ENCODE data around the gene SPON1.
A peak's percentile ranks its signal among the peaks of the same experiment; 100 is the strongest.
"Not testable (repeated sequence)": the region's sequence is repeated elsewhere in the genome, so short reads cannot be mapped to it uniquely, and the experiment has no call there.

The SPON1 gene

GRCh38 chr11:14088861-14089260 lies 126.3 kb downstream of the SPON1 start:
- H3K27ac ChIP-seq (ENCODE audit: insufficient read depth in 1 of 2, low read depth in 1 of 2, low read length in 2 of 2, poor library complexity in 1 of 2, severe bottlenecking in 2 of 2); H3K27me3 ChIP-seq (replicated peaks in 2 of 5; ENCODE audit: control insufficient read depth in 4 of 5, insufficient read depth in 5 of 5, low read length in 4 of 5); DNase-seq; H3K4me1 ChIP-seq (ENCODE audit: control extremely low read depth in 1 of 4, control insufficient read depth in 4 of 4, insufficient read depth in 4 of 4, low read length in 3 of 4); H3K4me3 ChIP-seq (ENCODE audit: control insufficient read depth in 1 of 7, extremely low read depth in 1 of 7, insufficient read depth in 4 of 7, low read depth in 2 of 7, low read length in 6 of 7); CTCF ChIA-PET; POLR2A ChIA-PET; H3K9me3 ChIP-seq (ENCODE audit: control extremely low read depth in 1 of 5, control insufficient read depth in 4 of 5, insufficient read depth in 2 of 5, low read depth in 1 of 5, low read length in 4 of 5); H3K36me3 ChIP-seq (ENCODE audit: control insufficient read depth in 4 of 4, insufficient read depth in 4 of 4, low read length in 3 of 4): not testable (repeated sequence)
- WGBS (ENCODE audit: insufficient coverage), result 100% methylated on average over 1 of the region's 2 CpGs

- Histone ChIP-seq H3K4me3 (ENCODE audit: control insufficient read depth in 1 of 7, extremely low read depth in 1 of 7, insufficient read depth in 4 of 7, low read depth in 2 of 7, low read length in 6 of 7) (no peak overlapping the region), H3K36me3 (ENCODE audit: control insufficient read depth in 4 of 4, insufficient read depth in 4 of 4, low read length in 3 of 4) (no peaks in the 10 kb centered on the region), H3K27ac (ENCODE audit: insufficient read depth in 1 of 2, low read depth in 1 of 2, low read length in 2 of 2, poor library complexity in 1 of 2, severe bottlenecking in 2 of 2) (no peak overlapping the region), H3K9me3 (ENCODE audit: control extremely low read depth in 1 of 5, control insufficient read depth in 4 of 5, insufficient read depth in 2 of 5, low read depth in 1 of 5, low read length in 4 of 5) (no peaks in the 10 kb centered on the region), H3K4me1 (ENCODE audit: control extremely low read depth in 1 of 4, control insufficient read depth in 4 of 4, insufficient read depth in 4 of 4, low read length in 3 of 4) (peaks cover 0 to 4% (median 2%) of the 10 kb centered on the region in 4 experiments), H3K27me3 (replicated peaks in 2 of 5; ENCODE audit: control insufficient read depth in 4 of 5, insufficient read depth in 5 of 5, low read length in 4 of 5) (no peaks in the 10 kb centered on the region)
- CTCF ChIA-PET, result no interaction called here
- no peak for DNase-seq
- POLR2A ChIA-PET, result no interaction called here
- WGBS (ENCODE audit: insufficient coverage), result 88% methylated on average over 13 of the region's 17 CpGs
Measured at GRCh38 chr11:14089690-14090462, 127.4 kb downstream of the SPON1 start.

- not testable (repeated sequence) for H3K27me3 ChIP-seq (replicated peaks in 2 of 5; ENCODE audit: control insufficient read depth in 4 of 5, insufficient read depth in 5 of 5, low read length in 4 of 5)
- 80% methylated on average over 1 of the region's 9 CpGs for WGBS (ENCODE audit: insufficient coverage)
Measured at GRCh38 chr11:14090631-14091030, 128.1 kb downstream of the SPON1 start.

GRCh38 chr11:14093065-14093464 lies 130.5 kb downstream of the SPON1 start:
- CTCF ChIA-PET, result interaction anchor here (1.1 kb wide), 1 partner anchor 59 kb away, joined by 3 read pairs; no protein-coding TSS in a partner anchor
- H3K4me1 ChIP-seq (ENCODE audit: control extremely low read depth in 1 of 4, control insufficient read depth in 4 of 4, insufficient read depth in 4 of 4, low read length in 3 of 4), result peaks cover 2 to 16% (median 4%) of the 10 kb centered on the region in 4 experiments
- no peaks in the 10 kb centered on the region for H3K36me3 ChIP-seq (ENCODE audit: control insufficient read depth in 4 of 4, insufficient read depth in 4 of 4, low read length in 3 of 4)
- WGBS (ENCODE audit: insufficient coverage), result 0% methylated on average over 1 of the region's 1 CpG
- no peaks in the 10 kb centered on the region for H3K9me3 ChIP-seq (ENCODE audit: control extremely low read depth in 1 of 5, control insufficient read depth in 4 of 5, insufficient read depth in 2 of 5, low read depth in 1 of 5, low read length in 4 of 5)
- H3K27ac ChIP-seq (ENCODE audit: insufficient read depth in 1 of 2, low read depth in 1 of 2, low read length in 2 of 2, poor library complexity in 1 of 2, severe bottlenecking in 2 of 2), result no peak overlapping the region
- H3K4me3 ChIP-seq (ENCODE audit: control insufficient read depth in 1 of 7, extremely low read depth in 1 of 7, insufficient read depth in 4 of 7, low read depth in 2 of 7, low read length in 6 of 7), result no peak overlapping the region
- DNase-seq, result no peak
- H3K27me3 ChIP-seq (replicated peaks in 2 of 5; ENCODE audit: control insufficient read depth in 4 of 5, insufficient read depth in 5 of 5, low read length in 4 of 5), result no peaks in the 10 kb centered on the region
- POLR2A ChIA-PET, result no interaction called here

More at GRCh38 chr11:14090631-14091030, 128.1 kb downstream of the SPON1 start:
- H3K36me3 ChIP-seq (ENCODE audit: control insufficient read depth in 4 of 4, insufficient read depth in 4 of 4, low read length in 3 of 4); POLR2A ChIA-PET; DNase-seq; H3K27ac ChIP-seq (ENCODE audit: insufficient read depth in 1 of 2, low read depth in 1 of 2, low read length in 2 of 2, poor library complexity in 1 of 2, severe bottlenecking in 2 of 2); H3K4me1 ChIP-seq (ENCODE audit: control extremely low read depth in 1 of 4, control insufficient read depth in 4 of 4, insufficient read depth in 4 of 4, low read length in 3 of 4); H3K4me3 ChIP-seq (ENCODE audit: control insufficient read depth in 1 of 7, extremely low read depth in 1 of 7, insufficient read depth in 4 of 7, low read depth in 2 of 7, low read length in 6 of 7); CTCF ChIA-PET; H3K9me3 ChIP-seq (ENCODE audit: control extremely low read depth in 1 of 5, control insufficient read depth in 4 of 5, insufficient read depth in 2 of 5, low read depth in 1 of 5, low read length in 4 of 5): not testable (repeated sequence)

- Histone ChIP-seq H3K4me1 (ENCODE audit: control extremely low read depth in 1 of 4, control insufficient read depth in 4 of 4, insufficient read depth in 4 of 4, low read length in 3 of 4) (peaks cover 2 to 16% (median 4%) of the 10 kb centered on the region in 4 experiments), H3K9me3 (ENCODE audit: control extremely low read depth in 1 of 5, control insufficient read depth in 4 of 5, insufficient read depth in 2 of 5, low read depth in 1 of 5, low read length in 4 of 5) (no peaks in the 10 kb centered on the region), H3K36me3 (ENCODE audit: control insufficient read depth in 4 of 4, insufficient read depth in 4 of 4, low read length in 3 of 4) (no peaks in the 10 kb centered on the region), H3K27me3 (replicated peaks in 2 of 5; ENCODE audit: control insufficient read depth in 4 of 5, insufficient read depth in 5 of 5, low read length in 4 of 5) (no peaks in the 10 kb centered on the region), H3K4me3 (ENCODE audit: control insufficient read depth in 1 of 7, extremely low read depth in 1 of 7, insufficient read depth in 4 of 7, low read depth in 2 of 7, low read length in 6 of 7) (no peak overlapping the region), H3K27ac (ENCODE audit: insufficient read depth in 1 of 2, low read depth in 1 of 2, low read length in 2 of 2, poor library complexity in 1 of 2, severe bottlenecking in 2 of 2) (no peak overlapping the region)
- peak in 2 of 3 donors; percentile 11 to 44 for DNase-seq
- WGBS (ENCODE audit: insufficient coverage), result no CpG with 5 or more reads among the region's 3 CpGs
- CTCF ChIA-PET, result interaction anchor here (0.6 to 1.2 kb wide), 2 partner anchors 13 to 659 kb away, joined by 3 read pairs; no protein-coding TSS in a partner anchor
- POLR2A ChIA-PET, result no interaction called here
Measured at GRCh38 chr11:14094481-14095037, 132.0 kb downstream of the SPON1 start.

GRCh38 chr11:14095882-14096281 lies 133.4 kb downstream of the SPON1 start:
- Histone ChIP-seq H3K4me1 (ENCODE audit: control extremely low read depth in 1 of 4, control insufficient read depth in 4 of 4, insufficient read depth in 4 of 4, low read length in 3 of 4) (peaks cover 2 to 16% (median 4%) of the 10 kb centered on the region in 4 experiments), H3K4me3 (ENCODE audit: control insufficient read depth in 1 of 7, extremely low read depth in 1 of 7, insufficient read depth in 4 of 7, low read depth in 2 of 7, low read length in 6 of 7) (no peak overlapping the region), H3K36me3 (ENCODE audit: control insufficient read depth in 4 of 4, insufficient read depth in 4 of 4, low read length in 3 of 4) (no peaks in the 10 kb centered on the region), H3K9me3 (ENCODE audit: control extremely low read depth in 1 of 5, control insufficient read depth in 4 of 5, insufficient read depth in 2 of 5, low read depth in 1 of 5, low read length in 4 of 5) (no peaks in the 10 kb centered on the region), H3K27me3 (replicated peaks in 2 of 5; ENCODE audit: control insufficient read depth in 4 of 5, insufficient read depth in 5 of 5, low read length in 4 of 5) (no peaks in the 10 kb centered on the region), H3K27ac (ENCODE audit: insufficient read depth in 1 of 2, low read depth in 1 of 2, low read length in 2 of 2, poor library complexity in 1 of 2, severe bottlenecking in 2 of 2) (no peak overlapping the region)
- ChIA-PET CTCF (no interaction called here), POLR2A (no interaction called here)
- DNase-seq, result no peak
- WGBS (ENCODE audit: insufficient coverage), result no CpG with 5 or more reads among the region's 1 CpG

GRCh38 chr11:14096606-14097005 lies 134.1 kb downstream of the SPON1 start:
- Histone ChIP-seq H3K9me3 (ENCODE audit: control extremely low read depth in 1 of 5, control insufficient read depth in 4 of 5, insufficient read depth in 2 of 5, low read depth in 1 of 5, low read length in 4 of 5) (no peaks in the 10 kb centered on the region), H3K36me3 (ENCODE audit: control insufficient read depth in 4 of 4, insufficient read depth in 4 of 4, low read length in 3 of 4) (no peaks in the 10 kb centered on the region), H3K27me3 (replicated peaks in 2 of 5; ENCODE audit: control insufficient read depth in 4 of 5, insufficient read depth in 5 of 5, low read length in 4 of 5) (no peaks in the 10 kb centered on the region), H3K4me1 (ENCODE audit: control extremely low read depth in 1 of 4, control insufficient read depth in 4 of 4, insufficient read depth in 4 of 4, low read length in 3 of 4) (peaks cover 2 to 16% (median 4%) of the 10 kb centered on the region in 4 experiments), H3K27ac (ENCODE audit: insufficient read depth in 1 of 2, low read depth in 1 of 2, low read length in 2 of 2, poor library complexity in 1 of 2, severe bottlenecking in 2 of 2) (no peak overlapping the region), H3K4me3 (ENCODE audit: control insufficient read depth in 1 of 7, extremely low read depth in 1 of 7, insufficient read depth in 4 of 7, low read depth in 2 of 7, low read length in 6 of 7) (no peak overlapping the region)
- peak in 2 of 3 donors; percentile 47 to 74 for DNase-seq
- ChIA-PET POLR2A (no interaction called here), CTCF (interaction anchor here (0.6 kb wide), 1 partner anchor 154 kb away, joined by 3 read pairs; no protein-coding TSS in a partner anchor)
